ENCODE data around the gene ZGRF1.
"Not testable (repeated sequence)": the region's sequence is repeated elsewhere in the genome, so short reads cannot be mapped to it uniquely, and the experiment has no call there.

Gene ZGRF1

DNA sequence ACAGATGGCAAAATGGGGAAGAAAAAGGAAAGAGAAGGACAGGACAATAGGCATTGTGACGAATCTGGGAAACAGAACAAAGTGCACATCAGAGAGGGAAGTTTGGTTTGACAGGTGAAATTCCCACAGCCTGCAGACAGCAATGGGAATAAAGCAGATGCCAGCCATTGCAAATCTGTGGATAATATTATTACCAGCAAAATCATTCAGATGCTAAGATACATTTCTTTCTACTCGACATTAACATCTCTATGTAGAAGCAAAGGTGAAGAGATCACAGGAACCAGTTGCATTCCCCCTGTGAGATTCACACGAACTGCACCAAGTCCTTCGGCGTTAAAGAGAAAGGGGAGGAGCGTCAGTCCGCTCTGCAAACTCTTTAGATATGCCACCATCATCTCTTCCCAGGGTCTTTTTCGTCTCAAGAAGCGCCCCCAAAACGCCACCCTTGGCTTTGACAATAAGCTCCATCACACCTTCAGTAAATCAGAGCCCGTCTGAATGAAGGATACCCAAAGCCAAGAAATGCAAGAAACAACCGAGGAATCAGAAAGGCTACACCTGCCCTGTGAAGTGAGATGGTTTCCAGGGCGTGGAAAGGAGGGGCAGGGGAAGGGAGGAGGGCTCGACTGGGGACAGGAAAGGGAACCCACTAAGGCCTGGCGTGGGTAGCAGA, 122.6 kb downstream of the ZGRF1 start:
- no peak for DNase-seq

DNA sequence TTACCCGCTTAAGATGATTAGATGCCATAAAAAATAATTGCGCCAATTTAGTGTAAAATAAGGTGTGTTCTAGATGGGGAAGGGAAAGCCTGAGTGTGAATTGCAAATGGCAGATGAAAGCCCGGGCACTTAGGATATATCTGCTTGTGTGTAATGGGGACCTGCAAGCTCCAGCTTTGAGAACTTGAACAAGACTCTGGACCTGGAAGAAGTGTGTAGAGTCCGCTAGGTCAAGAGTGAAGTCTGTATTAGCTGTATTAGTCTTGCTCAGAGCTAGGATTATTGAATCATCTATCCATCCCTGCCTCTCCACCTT, 124.9 kb downstream of the ZGRF1 start:
- no peak for DNase-seq

DNA sequence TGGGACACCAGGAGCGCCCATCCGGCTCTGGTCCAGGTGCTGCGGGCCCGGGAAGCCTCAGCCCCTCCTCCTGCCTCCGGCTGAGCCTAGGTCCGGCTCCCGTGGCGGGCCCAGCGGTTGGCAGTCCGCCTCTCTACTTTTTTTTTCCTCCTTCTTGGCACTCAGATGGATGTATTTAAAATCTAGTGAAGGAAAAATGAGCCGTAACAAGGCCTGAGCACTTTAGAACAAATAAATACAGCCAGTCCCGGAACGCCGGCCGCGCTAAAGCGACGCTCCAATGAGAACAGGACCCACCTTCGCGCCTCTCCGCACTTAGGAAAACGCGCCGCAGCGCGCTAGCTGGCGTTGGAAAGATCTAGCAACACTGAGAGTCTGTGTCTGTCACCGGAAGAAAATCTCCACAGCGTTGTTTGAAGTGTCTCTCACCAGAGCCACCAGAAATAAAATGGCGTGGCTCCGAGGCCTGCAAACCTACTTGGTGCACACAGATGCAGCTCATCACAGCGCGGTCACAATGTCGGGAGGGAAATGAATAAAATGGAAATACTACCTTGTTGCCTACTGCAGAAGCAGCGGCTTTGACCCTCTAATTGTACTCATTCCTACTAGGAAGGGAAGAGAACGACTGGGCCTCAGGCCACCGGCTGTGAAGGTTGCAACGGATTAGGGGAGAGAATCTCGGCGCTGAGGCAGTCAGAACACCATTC, 125.5 kb downstream of the ZGRF1 start:
- DNase-seq = no peak

DNA sequence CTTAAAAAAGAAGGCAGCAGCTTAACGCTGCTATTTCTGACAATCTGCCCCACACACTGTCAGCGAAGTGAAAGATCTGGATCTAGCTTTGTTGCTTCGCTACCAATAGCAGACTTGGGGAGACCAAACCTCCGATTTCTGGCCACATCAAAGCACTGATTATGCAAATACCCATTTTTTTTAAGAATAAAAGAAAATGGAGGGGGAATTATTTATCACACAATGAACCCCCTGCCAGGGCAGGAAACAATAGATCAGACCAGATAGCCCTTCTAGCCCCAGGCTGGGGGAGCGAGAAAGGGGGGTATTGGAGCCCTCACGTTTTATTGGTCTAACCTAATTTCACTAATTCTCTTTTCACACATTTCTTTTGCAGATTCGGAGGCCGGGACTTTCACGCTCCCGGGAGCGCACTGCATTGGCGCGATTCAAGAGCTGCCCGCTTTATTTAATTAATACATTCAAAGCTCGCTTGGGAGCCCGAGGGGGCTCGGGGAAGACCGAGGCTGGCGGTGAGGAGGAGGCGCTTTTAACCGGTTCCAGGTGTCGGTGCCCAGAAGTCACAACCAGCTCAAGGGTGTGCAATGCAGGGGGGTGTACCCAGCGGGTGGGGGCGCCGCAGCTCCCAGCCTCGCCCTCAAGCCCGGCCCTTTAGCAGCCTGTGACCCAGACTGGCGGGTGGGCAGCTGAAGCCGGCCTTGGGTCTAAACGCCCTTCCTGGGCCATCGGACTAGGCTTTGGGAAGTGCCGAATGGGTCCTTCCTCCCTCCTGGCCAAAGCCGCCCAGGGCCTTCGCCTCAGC, 126.2 kb downstream of the ZGRF1 start:
- DNase-seq = no peak

DNA sequence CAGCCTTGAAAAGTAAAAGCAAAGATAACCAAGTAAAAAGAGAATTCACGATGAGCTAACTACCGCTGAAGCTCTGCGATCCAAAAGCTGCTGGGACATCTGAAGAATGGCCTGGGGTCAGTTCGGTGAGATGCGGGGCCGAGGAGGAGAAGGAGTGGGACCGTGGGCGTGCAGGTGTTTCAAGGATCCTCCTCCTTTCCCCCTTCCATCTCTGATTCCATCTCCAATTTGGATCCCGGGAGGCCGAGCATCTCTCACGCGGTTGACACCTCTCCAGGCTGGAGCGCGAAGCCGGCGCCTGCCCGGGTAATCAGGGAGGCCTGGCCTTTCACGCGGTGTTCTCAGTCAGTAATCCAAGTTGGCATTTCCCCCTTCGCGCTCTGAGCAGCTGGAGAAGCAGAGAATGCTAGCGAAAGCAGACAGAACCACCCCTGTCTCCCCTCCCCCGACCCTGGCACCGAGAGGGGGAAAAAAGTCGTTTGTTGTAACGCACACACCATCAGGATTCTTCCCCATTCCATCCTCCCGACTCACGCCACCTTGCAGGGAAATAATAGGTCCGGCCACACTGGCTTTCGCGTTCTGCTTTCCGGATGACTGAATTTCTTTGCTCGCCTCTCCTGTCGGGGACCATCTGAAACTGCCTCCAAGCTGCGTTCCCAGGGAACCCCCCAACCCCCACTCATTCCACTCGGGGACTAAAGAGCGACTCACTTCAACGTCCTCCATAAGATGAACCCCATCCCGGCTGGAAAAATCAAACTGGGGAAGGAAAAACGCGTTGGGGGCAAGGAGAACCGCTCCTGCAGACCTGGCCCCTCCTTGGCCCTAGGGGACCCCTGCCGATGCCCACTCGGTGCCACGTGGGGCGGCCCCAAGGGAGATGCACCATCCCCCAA, 127.2 kb downstream of the ZGRF1 start:
- DNase-seq = no peak

DNA sequence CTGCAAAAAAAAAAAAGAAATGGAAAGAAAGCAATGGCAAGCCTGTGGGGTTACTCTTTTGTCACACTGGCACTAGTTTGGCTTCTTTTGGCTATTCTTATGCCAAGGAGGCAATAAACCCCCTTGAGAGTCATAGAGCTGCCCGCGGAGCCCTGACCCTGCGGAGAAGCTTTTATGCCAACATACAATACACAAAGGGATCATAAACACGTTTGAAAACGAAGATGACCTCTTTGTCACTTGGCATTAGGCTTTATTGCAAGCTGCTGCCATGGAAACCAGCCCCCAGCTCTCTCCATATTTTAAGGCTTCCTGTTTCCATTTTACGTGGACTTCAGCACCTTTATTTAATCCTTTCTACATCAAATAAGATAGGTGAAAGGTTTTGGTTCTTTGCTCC, 128.4 kb downstream of the ZGRF1 start:
- no peak for DNase-seq

DNA sequence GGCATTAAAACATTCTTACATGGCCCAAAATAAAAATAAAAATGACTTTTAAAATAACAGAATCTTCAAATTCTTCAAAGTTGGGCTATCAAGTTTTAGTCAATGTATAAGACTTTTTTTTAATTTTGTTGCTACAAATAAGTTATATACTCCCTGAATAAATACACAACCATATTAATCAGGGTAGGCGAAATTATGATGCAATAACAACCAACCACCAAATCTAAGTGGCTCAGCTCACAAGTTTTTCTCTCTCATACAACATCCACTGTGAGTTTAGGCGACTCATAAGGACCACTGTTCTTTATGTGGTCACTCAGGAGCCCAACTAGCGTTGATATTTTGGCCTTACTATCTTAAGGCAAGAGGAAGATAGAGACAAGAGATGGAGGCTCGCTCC, 131.9 kb downstream of the ZGRF1 start:
- DNase-seq = no peak

DNA sequence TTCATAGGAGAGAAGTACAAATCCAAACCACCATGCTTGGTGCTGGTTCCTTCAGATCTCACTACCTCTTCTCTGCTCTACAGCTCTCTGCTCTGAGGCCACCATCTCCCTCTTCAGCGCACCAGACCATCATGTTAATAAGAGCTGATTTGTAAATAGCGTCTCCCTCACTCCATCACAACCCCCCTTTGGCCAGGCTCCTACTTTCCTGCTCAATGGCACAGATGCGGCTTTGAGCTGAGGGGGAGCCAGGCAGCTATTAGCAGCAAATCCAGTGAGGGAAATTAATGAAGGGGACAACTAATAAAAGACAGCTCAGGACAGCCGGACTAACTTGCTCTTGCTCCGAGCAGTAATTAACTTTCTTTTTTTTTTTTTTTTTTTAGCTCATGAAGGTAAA, 133.8 kb downstream of the ZGRF1 start:
- no peak for DNase-seq

DNA sequence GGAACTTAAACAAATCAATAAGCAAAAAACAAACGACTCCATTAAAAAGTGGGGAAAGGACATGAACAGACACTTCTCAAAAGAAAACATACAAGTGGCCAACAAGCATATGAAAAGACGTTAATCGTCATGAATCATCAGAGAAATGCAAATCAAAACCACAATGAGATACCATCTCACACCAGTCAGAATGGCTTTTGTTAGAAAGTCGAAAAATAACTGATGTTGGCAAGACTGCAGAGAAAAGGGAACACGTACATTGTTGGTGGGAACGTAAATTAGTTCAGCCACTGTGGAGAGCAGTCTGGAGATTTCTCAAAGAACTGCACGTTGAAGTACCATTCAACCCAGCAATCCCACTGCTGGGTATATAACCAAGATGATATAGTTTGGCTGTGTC, 144.4 kb downstream of the ZGRF1 start:
- no peak for DNase-seq

DNA sequence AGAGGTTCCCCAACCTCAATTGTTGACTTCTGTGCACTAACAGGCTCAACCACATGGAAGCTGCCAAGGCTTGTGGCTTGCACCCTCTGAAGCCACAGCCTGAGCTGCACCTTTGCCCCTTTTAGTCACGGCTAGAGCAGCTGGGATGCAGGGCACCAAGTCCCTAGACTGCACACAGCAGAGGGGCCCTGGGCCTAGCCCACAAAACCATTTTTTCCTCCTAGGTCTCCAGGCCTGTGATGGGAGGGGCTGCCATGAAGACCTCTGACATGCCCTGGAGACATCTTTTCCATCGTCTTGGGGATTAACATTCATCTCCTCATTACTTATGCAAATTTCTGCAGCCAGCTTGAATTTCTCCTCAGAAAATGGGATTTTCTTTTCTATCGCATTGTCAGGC, 145.9 kb downstream of the ZGRF1 start:
- DNase-seq = not testable (repeated sequence)
